Smooth muscle cell (in vitro differentiated cells): ENCODE data around the gene SPEG. TPM values are rescaled to one million over a fixed set of nuclear protein-coding genes. Genes with fewer than 3 reads are reported as not detected.

ENCODE experiments used
- DNase-seq: peaks from one replicate; lab custom pipeline; 2025; ENCODE audit not compliant: unreplicated experiment; lab: John Stamatoyannopoulos, UW
- H2AFZ ChIP-seq: fragments of 200-600 bp; sonication (generic); 2 replicates; pipeline ENCODE4 v1.6.0; 2016; ENCODE audit warnings: antibody characterized with exemption, low read depth, mild to moderate bottlenecking
- H3F3A ChIP-seq: fragments of 200-600 bp; sonication (generic); 2 replicates; pipeline ENCODE4 v1.6.0; 2017; ENCODE audit warnings: antibody characterized with exemption, low read depth
- H3K27ac ChIP-seq: fragments of 200-600 bp; sonication (generic); 2 replicates; pipeline ENCODE4 v1.5.1; 2016; ENCODE audit warnings: low read depth, mild to moderate bottlenecking
- H3K27me3 ChIP-seq: fragments of 200-600 bp; sonication (generic); 2 replicates; pipeline ENCODE4 v1.6.1; 2016; ENCODE audit warnings: low read depth, mild to moderate bottlenecking
- H3K36me3 ChIP-seq: fragments of 200-600 bp; sonication (generic); 2 replicates; pipeline ENCODE4 v1.5.1; 2016; ENCODE audit warnings: low read depth
- H3K4me1 ChIP-seq: fragments of 200-600 bp; sonication (generic); 2 replicates; pipeline ENCODE4 v1.5.1; 2016; ENCODE audit warnings: low read depth
- H3K4me2 ChIP-seq: fragments of 200-600 bp; sonication (generic); 2 replicates; pipeline ENCODE4 v1.6.0; 2016; ENCODE audit warnings: mild to moderate bottlenecking
- H3K4me3 ChIP-seq: fragments of 200-600 bp; sonication (generic); 2 replicates; pipeline ENCODE4 v1.5.1; 2016; ENCODE audit warnings: mild to moderate bottlenecking
- H3K79me2 ChIP-seq: fragments of 200-600 bp; sonication (generic); 2 replicates; pipeline ENCODE4 v1.6.0; 2016; ENCODE audit warnings: low read depth, mild to moderate bottlenecking
- H3K9ac ChIP-seq: fragments of 200-600 bp; sonication (generic); 2 replicates; pipeline ENCODE4 v1.6.0; 2016; ENCODE audit warnings: low read depth
- H3K9me3 ChIP-seq: fragments of 200-600 bp; sonication (generic); replicated peaks from 2 replicates; pipeline ENCODE4 v1.5.1; 2016; ENCODE audit warnings: low read depth
- H4K20me1 ChIP-seq: fragments of 200-600 bp; sonication (generic); 2 replicates; pipeline ENCODE4 v1.6.0; 2016; ENCODE audit warnings: low read depth
- CTCF ChIP-seq: fragments of 200-600 bp; sonication (generic); IDR thresholded peaks from 2 replicates; pipeline ENCODE4 v1.5.1; 2017; ENCODE audit warnings: borderline replicate concordance, mild to moderate bottlenecking, antibody characterized with exemption; ENCODE audit not compliant: insufficient read depth, poor library complexity, severe bottlenecking
- WGBS: methylation state at CpG from one replicate; pipeline ENCODE4 v1.1.7; 2016; ENCODE audit warnings: low lambda C conversion rate; 5-methylcytosine and 5-hydroxymethylcytosine counted together
- polyA plus RNA-seq: library from polyadenylated mRNA; unstranded; fragments of >200 nt; fragmentation: Nextera tagmentation; extraction: Ambion mirVana; gene quantifications from 2 replicates; pipeline ENCODE4 v1.2.1, GENCODE V29; 2016
- total RNA-seq: library from RNA; depleted of rRNA; stranded (reverse); fragments of >200 nt; gene quantifications from 2 replicates; pipeline ENCODE4 v1.2.3, GENCODE V29; 2014

Gene SPEG
- total and polyA plus RNA-seq, 2 experiments from 2014 or later: 14.9 to 37.8 TPM

DNA sequence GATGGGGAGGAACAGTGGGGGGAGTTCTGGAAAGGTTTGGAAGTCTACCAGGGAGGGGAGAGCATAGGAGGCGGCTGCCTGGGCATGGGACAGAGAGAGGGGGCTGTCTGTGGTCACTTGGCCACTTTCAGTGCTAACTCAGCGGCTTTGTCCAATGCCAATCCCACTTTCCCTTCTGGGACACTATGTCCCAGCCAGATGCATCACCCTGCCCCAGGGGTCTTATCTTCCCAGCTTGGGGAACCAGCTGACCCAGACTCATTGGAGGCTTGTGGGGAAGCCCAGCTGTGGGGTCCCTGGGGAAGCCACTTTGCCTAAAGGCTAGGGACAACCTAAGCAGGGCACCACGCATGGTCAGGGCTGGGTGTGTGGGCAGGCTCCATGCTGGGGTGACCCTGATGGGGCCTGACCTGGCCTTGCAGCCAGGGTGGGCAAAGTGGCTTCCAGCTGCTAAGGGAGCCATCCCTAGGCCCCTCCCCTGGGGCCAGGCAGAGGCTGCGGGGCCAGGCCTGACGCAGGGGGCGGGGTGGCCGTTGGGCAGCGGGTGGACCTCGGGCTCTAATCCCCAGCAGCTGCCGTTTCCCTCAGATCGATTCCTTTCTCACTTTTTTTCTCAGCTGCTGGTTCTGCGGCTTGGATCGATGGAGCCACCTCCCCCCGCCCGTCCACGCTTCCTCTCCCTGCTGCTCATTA is 78.0 kb downstream of the SPEG start:
- Histone ChIP-seq H3K36me3 (no peaks in the 10 kb centered on the region), H3K27me3 (peaks cover 21% of the 10 kb centered on the region), H3K27ac (no peak overlapping the region), H2AFZ (no peak overlapping the region), H3K9me3 (no peaks in the 10 kb centered on the region), H3K4me3 (no peak overlapping the region), H3F3A (no peaks in the 10 kb centered on the region), H3K4me2 (peak overlapping the region; percentile 71), H3K9ac (no peak overlapping the region), H4K20me1 (peaks cover 9% of the 10 kb centered on the region), H3K4me1 (peaks cover 54% of the 10 kb centered on the region), H3K79me2 (no peaks in the 10 kb centered on the region)
- DNase-seq: no peak
- TF ChIP-seq CTCF: no peak
- WGBS: 40% methylated on average over 15 of the region's 16 CpGs

GRCh38 chr2:219513787-219514186 is 79.1 kb downstream of the SPEG start:
- Histone ChIP-seq H3K36me3 (no peaks in the 10 kb centered on the region), H3K27me3 (peaks cover 21% of the 10 kb centered on the region), H3K27ac (no peak overlapping the region), H3F3A (no peaks in the 10 kb centered on the region), H2AFZ (no peak overlapping the region), H3K4me3 (no peak overlapping the region), H3K4me1 (peaks cover 46% of the 10 kb centered on the region), H3K4me2 (peak overlapping the region; percentile 71), H3K79me2 (no peaks in the 10 kb centered on the region), H4K20me1 (no peaks in the 10 kb centered on the region), H3K9me3 (no peaks in the 10 kb centered on the region), H3K9ac (no peak overlapping the region)
- WGBS: 49% methylated on average over 4 of the region's 4 CpGs
- TF ChIP-seq CTCF: no peak
- DNase-seq: no peak

- Histone ChIP-seq H3K4me1 (peaks cover 42% of the 10 kb centered on the region), H3K9me3 (no peaks in the 10 kb centered on the region), H2AFZ (no peak within 1 kb of the TSS), H3K4me3 (no peak within 1 kb of the TSS), H3K36me3 (no peaks in the 10 kb centered on the region), H4K20me1 (no peaks in the 10 kb centered on the region), H3K79me2 (no peaks in the 10 kb centered on the region), H3K4me2 (peak within 1 kb of the TSS; percentile 71), H3K9ac (no peak within 1 kb of the TSS), H3F3A (no peaks in the 10 kb centered on the region), H3K27me3 (peaks cover 21% of the 10 kb centered on the region), H3K27ac (no peak within 1 kb of the TSS)
- WGBS: 9% methylated on average over 28 of the region's 31 CpGs
- TF ChIP-seq CTCF: no peak
- peak; percentile 20 for DNase-seq
These were observed 79.6 kb downstream of the SPEG start, which contains the start of gene ASIC4 for GRCh38 chr2:219514196-219514761. Gene ASIC4, plus strand, starts transcription at chr2:219514482. Its CDS starts 243 bp downstream, at chr2:219514725.
